HL-60 (cell line): ENCODE data around the gene PIM3.

Source experiments
- CTCF ChIP-seq: IDR thresholded peaks from one replicate; pipeline ENCODE4 v1.5.1; 2011; ENCODE audit warnings: low read length, control low read depth, inconsistent platforms; ENCODE audit not compliant: insufficient read depth
- GABPA ChIP-seq: IDR thresholded peaks from 2 replicates; pipeline ENCODE4 v1.6.1; 2012; ENCODE audit warnings: low read depth
- POLR2AphosphoS5 ChIP-seq: IDR thresholded peaks from 2 replicates; pipeline ENCODE4 v1.6.1; 2012; ENCODE audit warnings: low read depth
- REST ChIP-seq: IDR thresholded peaks from 2 replicates; pipeline ENCODE4 v1.6.1; 2012; ENCODE audit warnings: low read depth; ENCODE audit not compliant: insufficient replicate concordance
- SPI1 ChIP-seq: IDR thresholded peaks from 2 replicates; pipeline ENCODE4 v1.6.1; 2012; ENCODE audit warnings: low read depth, mild to moderate bottlenecking, borderline replicate concordance

- no peak for TF ChIP-seq CTCF
- TF ChIP-seq POLR2AphosphoS5 = no peak
- TF ChIP-seq REST = no peak
- no peak for TF ChIP-seq SPI1
- no peak for TF ChIP-seq GABPA
These were observed 32.9 kb upstream of the PIM3 start for GRCh38 chr22:49927483-49928184.
